T-helper 2 cell (primary cell): ENCODE measurements around the gene PKIB.

Source experiments
- DNase-seq, 5 experiments: peaks; one replicate each; pipeline versions ENCODE4 v3.0.0 to v3.0.0-alpha.2; 2012 to 2022

PKIB gene

GRCh38 chr6:122749451-122750050, 139.3 kb downstream of the PKIB start:
- no peak for DNase-seq

- DNase-seq = peak in 1 of 5 experiments; percentile 20
Measured at GRCh38 chr6:122751326-122751725, 141.1 kb downstream of the PKIB start.

GRCh38 chr6:122752459-122752858, 142.3 kb downstream of the PKIB start:
- DNase-seq = no peak

GRCh38 chr6:122753000-122753687, 142.9 kb downstream of the PKIB start:
- no peak for DNase-seq

GRCh38 chr6:122753688-122754056, 143.5 kb downstream of the PKIB start:
- DNase-seq = no peak

GRCh38 chr6:122754191-122754731, 144.1 kb downstream of the PKIB start:
- DNase-seq = no peak

GRCh38 chr6:122755901-122756300, 145.7 kb downstream of the PKIB start:
- DNase-seq = no peak

- DNase-seq = no peak
Measured at GRCh38 chr6:122758927-122759334, 148.7 kb downstream of the PKIB start.

GRCh38 chr6:122760330-122760729, 150.1 kb downstream of the PKIB start:
- no peak for DNase-seq

GRCh38 chr6:122766256-122766655, 156.1 kb downstream of the PKIB start:
- no peak for DNase-seq

GRCh38 chr6:122770835-122771601, 160.8 kb downstream of the PKIB start:
- no peak for DNase-seq

- DNase-seq = no peak
Measured at GRCh38 chr6:122772724-122773415, 162.7 kb downstream of the PKIB start.
